AG04450 (cell line): Measurements from ENCODE around the gene TTLL6. TPM values are rescaled to one million over a fixed set of nuclear protein-coding genes. Genes with fewer than 3 reads are reported as not detected.

Experiments used
- CTCF ChIA-PET: fragments of 300-600, 350-600 bp; formaldehyde crosslinking; extraction: SDS; loops from one replicate; lab custom pipeline; 2022; ENCODE audit warnings: antibody characterized with exemption, inconsistent platforms; lab: Charles Lee
- POLR2A ChIA-PET: fragments of 350-600 bp; formaldehyde crosslinking; extraction: SDS; loops from one replicate; lab custom pipeline; 2021; ENCODE audit warnings: antibody characterized with exemption, inconsistent platforms; lab: Yijun Ruan, JAX
- DNase-seq: peaks from one replicate; pipeline ENCODE4 v3.0.0-alpha.2; 2011; ENCODE audit warnings: low read depth, low spot score
- H3K27ac ChIP-seq: one replicate; pipeline ENCODE4 v1.5.1; 2012; ENCODE audit warnings: low read depth, low read length, control low read depth
- H3K27me3 ChIP-seq: one replicate; pipeline ENCODE4 v1.6.0; 2012; ENCODE audit warnings: low read length; ENCODE audit not compliant: control insufficient read depth, insufficient read depth
- H3K4me3 ChIP-seq: 2 replicates; pipeline ENCODE4 v1.5.1; 2011; ENCODE audit warnings: mild to moderate bottlenecking, low read depth, low read length, control low read depth
- H3K9me3 ChIP-seq: 2 replicates; pipeline ENCODE4 v1.5.1; 2012; ENCODE audit warnings: low read length; ENCODE audit not compliant: control insufficient read depth, insufficient read depth
- polyA plus RNA-seq: library from polyadenylated mRNA; depleted of rRNA; stranded (reverse); fragments of >200 nt; gene quantifications from 2 replicates; pipeline ENCODE4 v1.2.3, GENCODE V29; 2011
- TF ChIP-seq, protein P1 (sequence below): IDR thresholded peaks from 2 replicates; pipeline ENCODE4 v1.5.1; 2011; ENCODE audit warnings: low read depth, low read length, control low read depth, inconsistent platforms

Gene TTLL6
- polyA plus RNA-seq, 1 experiment: 0.04 TPM

DNA sequence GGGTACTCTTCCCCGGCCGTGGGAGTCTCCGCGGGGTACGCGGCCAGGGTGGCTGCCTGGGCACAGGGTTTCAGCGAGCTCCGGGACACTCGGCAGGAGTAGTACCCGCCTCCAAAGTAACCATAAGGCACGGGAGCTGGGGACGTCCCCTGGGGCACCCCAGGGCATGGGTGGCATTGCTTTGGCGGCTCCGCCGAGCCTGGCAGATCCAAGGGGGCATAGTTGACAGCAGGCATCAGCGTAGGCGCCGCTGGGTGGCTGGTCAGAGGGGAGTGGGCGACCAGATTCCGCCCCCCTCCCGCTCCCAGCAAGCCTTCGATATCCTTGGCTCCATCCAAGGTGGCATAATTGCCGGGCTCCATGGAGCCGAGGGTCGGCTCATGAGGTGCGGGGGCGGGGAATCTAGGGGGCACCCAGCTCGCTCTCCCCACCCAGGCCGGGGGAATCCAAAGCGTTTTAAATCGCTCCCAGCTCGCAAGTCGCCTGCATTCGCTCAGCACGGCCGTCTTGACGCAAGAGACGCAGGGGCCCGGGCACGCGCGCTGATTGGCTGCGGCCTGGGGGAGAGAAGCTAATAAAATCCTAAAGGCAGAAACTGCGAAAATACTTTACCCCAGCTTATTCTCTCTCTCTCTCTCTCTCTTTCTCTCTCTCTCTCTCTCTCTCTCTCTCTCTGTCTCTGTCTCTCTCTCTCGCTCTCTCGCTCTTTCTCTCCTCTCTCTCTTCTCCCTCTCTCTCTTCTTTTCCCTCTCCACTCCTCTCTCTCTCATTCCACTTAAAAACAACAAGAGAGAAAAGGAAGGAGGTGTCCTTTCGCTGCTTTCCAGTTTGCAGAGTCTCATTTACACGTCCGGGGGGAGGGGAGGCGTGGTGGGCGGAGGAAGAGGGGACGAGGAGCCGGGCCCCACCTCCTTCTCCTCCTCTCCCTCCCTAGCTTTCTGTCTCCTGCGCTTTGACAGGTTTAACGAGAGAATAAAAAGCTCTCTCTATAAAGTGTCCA is 88.5 kb downstream of the TTLL6 start, which contains the start of gene HOXB13:
HOXB13 (minus strand) TSS at position 519 of the 1,000 bp plus-strand sequence; CDS start at position 362, 157 bp downstream.
- CTCF ChIA-PET: interaction anchor here (1.2 kb wide), 1 partner anchor 62 kb away, joined by 3 read pairs; no protein-coding TSS in a partner anchor
- H3K9me3 ChIP-seq: no peaks in the 10 kb centered on the region; the same call in 1 of the 2 replicates
- no peak within 1 kb of the TSS for H3K27ac ChIP-seq
- TF ChIP-seq, protein P1, sequence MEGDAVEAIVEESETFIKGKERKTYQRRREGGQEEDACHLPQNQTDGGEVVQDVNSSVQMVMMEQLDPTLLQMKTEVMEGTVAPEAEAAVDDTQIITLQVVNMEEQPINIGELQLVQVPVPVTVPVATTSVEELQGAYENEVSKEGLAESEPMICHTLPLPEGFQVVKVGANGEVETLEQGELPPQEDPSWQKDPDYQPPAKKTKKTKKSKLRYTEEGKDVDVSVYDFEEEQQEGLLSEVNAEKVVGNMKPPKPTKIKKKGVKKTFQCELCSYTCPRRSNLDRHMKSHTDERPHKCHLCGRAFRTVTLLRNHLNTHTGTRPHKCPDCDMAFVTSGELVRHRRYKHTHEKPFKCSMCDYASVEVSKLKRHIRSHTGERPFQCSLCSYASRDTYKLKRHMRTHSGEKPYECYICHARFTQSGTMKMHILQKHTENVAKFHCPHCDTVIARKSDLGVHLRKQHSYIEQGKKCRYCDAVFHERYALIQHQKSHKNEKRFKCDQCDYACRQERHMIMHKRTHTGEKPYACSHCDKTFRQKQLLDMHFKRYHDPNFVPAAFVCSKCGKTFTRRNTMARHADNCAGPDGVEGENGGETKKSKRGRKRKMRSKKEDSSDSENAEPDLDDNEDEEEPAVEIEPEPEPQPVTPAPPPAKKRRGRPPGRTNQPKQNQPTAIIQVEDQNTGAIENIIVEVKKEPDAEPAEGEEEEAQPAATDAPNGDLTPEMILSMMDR: no peak
- DNase-seq: no peak
- H3K27me3 ChIP-seq: peaks cover 94% of the 10 kb centered on the region
- POLR2A ChIA-PET: interaction anchor here (0.6 kb wide), 1 partner anchor 17 kb away, joined by 4 read pairs; no protein-coding TSS in a partner anchor
- H3K4me3 ChIP-seq: no peak within 1 kb of the TSS; the same call in 1 of the 2 replicates

DNA sequence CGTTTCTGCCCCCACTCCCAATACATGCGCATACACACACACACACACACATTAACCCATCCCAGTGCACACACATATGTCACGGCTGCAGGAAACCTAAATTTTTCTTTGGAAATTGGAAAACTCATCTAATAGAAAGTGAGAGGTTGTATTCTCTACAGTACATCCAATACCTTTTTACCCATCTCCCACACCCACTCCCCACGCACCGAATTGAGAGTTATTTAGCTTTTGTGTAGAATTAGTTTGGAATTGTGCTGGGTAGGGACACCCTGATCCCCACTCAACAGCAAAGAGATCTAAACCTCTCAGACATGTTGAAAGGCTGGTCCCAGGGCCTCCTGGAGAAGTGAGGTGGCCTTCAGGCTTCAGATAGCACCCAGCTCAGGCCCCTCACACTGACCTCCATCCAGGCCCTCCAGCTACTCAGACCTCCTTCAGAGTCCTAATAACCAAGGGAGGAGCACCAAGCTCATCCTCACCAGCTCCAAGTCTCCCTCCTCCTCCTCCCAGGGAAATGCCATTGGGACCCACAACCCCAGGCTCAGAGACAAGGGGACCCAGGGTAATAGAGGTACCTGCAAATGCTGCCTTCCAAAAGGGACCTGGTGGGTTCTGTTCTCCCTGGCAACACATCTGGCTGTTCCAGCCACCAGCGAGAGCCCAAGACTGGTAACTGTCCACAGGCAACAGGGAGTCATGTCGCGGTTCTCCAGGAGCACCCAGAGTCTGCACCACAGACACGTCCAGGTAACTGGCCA is 89.4 kb downstream of the TTLL6 start:
- Histone ChIP-seq H3K27ac (no peak overlapping the region), H3K9me3 (no peaks in the 10 kb centered on the region; the same call in 1 of the 2 replicates), H3K27me3 (peaks cover 94% of the 10 kb centered on the region), H3K4me3 (no peak overlapping the region)
- DNase-seq: no peak
- TF ChIP-seq, protein P1: no peak
- ChIA-PET CTCF (interaction anchor here (1.2 to 5.6 kb wide), 2 partner anchors 63 kb away, joined by 3 to 102 read pairs; no protein-coding TSS in a partner anchor), POLR2A (no interaction called here)

DNA sequence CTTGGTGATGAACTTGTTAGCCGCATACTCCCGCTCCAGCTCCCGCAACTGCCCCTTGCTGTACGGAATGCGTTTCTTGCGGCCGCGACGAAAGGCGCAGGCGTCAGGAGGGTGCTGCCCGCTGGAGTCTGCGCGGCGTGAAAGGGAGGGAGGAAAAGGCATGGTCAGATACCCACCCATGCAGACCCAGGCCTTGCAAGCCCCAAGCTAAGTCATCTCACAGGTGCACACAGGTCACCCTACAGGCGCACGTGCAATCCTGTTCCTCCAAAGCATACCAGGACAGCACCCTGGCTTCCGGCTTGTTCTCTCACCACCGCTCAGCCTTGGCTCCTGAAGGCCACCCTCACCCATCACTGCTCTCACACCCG is 90.1 kb downstream of the TTLL6 start:
- CTCF ChIA-PET: interaction anchor here (1.0 to 5.6 kb wide), 2 partner anchors 9 to 64 kb away, joined by 4 to 102 read pairs; no protein-coding TSS in a partner anchor
- POLR2A ChIA-PET: interaction anchor here (0.6 kb wide), 1 partner anchor 937 kb away, joined by 4 read pairs; no protein-coding TSS in a partner anchor
- TF ChIP-seq, protein P1: no peak
- Histone ChIP-seq H3K4me3 (no peak overlapping the region), H3K9me3 (no peaks in the 10 kb centered on the region; the same call in 1 of the 2 replicates), H3K27me3 (peaks cover 96% of the 10 kb centered on the region), H3K27ac (no peak overlapping the region)
- DNase-seq: no peak

DNA sequence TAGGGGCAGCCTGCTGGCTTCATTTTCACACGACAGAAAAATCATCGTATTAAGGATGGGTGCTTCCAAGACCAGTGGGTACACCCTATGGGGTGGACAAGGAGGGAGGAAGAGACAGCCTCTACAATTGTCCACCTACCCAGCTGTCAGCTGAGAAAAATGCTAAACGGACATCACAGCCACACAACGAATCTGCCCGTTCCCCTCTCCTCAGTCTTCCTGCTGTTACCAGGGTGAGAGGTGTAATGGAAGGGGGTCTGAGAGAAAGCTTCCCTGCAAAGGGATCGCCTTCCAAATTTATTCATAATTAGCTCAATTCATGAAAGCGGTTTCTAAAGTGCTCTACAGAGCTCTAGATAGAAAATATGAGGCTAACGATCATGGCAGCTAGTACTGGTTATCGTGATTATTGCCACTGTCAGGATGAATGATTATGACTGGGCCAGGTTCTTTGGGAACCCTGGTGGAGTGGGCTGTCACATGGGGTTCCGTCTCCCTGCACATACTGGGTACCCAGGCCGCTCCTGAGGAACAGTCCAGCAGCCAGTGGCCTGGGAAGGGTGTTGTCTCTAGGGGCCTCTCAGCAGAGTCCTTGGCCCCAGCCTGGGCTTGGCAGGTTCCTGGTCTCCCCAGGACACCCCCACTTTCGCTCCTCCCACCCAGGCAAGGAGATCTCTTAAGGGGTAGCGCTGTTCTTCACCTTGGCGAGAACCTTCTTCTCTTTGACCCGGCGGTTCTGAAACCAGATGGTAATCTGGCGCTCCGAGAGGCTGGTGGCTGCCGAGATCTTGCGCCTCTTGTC is 90.7 kb downstream of the TTLL6 start:
- H3K4me3 ChIP-seq: no peak overlapping the region
- POLR2A ChIA-PET: interaction anchor here (0.6 kb wide), 1 partner anchor 937 kb away, joined by 4 read pairs; no protein-coding TSS in a partner anchor
- CTCF ChIA-PET: interaction anchor here (1.0 to 5.6 kb wide), 6 partner anchors 9 to 152 kb away, joined by 4 to 102 read pairs (median 6); no protein-coding TSS in a partner anchor
- no peak for DNase-seq
- H3K27ac ChIP-seq: no peak overlapping the region
- no peaks in the 10 kb centered on the region; the same call in 1 of the 2 replicates for H3K9me3 ChIP-seq
- TF ChIP-seq, protein P1: no peak
- peaks cover 96% of the 10 kb centered on the region for H3K27me3 ChIP-seq
